Peyer's patch (tissue), 4 donors: Measurements from ENCODE around the gene CD48. TPM values are rescaled to one million over a fixed set of nuclear protein-coding genes. Genes with fewer than 3 reads are reported as not detected.
A peak's percentile ranks its signal among the peaks of the same experiment; 100 is the strongest.

Experiments used
- DNase-seq, 3 donors: peaks; one replicate each; pipeline ENCODE4 v3.0.0-alpha.2; 2017 to 2019
- H3K27ac ChIP-seq, 4 donors: fragments of 200-600 bp; sonication (generic); one replicate each; pipeline ENCODE4 v1.5.1; 2016 to 2019
- H3K27me3 ChIP-seq, 2 donors: fragments of 200-600 bp; sonication (generic); one replicate each; pipeline ENCODE4 v1.5.1; 2019
- H3K36me3 ChIP-seq, 3 donors: fragments of 200-600 bp; sonication (generic); one replicate each; pipeline ENCODE4 v1.5.1; 2016 to 2019
- H3K4me1 ChIP-seq, 4 donors: fragments of 200-600 bp; sonication (generic); one replicate each; pipeline ENCODE4 v1.5.1; 2016 to 2019
- H3K4me3 ChIP-seq, 4 donors: fragments of 200-600 bp; sonication (generic); 1 replicate in 3 of 4; 2 replicates in 1 of 4; pipeline ENCODE4 v1.5.1; 2016 to 2019; ENCODE audit warnings: mild to moderate bottlenecking in 1 of 4
- H3K9me3 ChIP-seq, 4 donors: fragments of 200-600 bp; sonication (generic); one replicate each; pipeline ENCODE4 v1.5.1; 2016 to 2019; ENCODE audit warnings: mild to moderate bottlenecking in 1 of 4
- CTCF ChIP-seq, 6 experiments: fragments of 450-650 bp in 4 of 6; fragments of 200-600 bp in 2 of 6; sonication (generic) in 1 of 6; IDR thresholded peaks; one replicate each; pipeline ENCODE4 v1.5.1; 2017 to 2019; ENCODE audit warnings: antibody characterized with exemption in 6 of 6, mild to moderate bottlenecking in 3 of 6, moderate library complexity in 1 of 6
- POLR2A ChIP-seq, 2 donors: fragments of 450-650 bp; IDR thresholded peaks; one replicate each; pipeline ENCODE4 v1.5.1; 2017; ENCODE audit warnings: antibody characterized with exemption in 2 of 2, mild to moderate bottlenecking in 2 of 2, moderate library complexity in 2 of 2
- total RNA-seq, 4 donors: library from RNA; depleted of rRNA; stranded (reverse); fragments of >200 nt; gene quantifications; one replicate each; pipeline ENCODE4 v1.1.0, GENCODE V29; 2016

The CD48 gene
- total RNA-seq, 4 donors from 2014 or later = 1.4 to 84.2 (median 9.9) TPM

DNA sequence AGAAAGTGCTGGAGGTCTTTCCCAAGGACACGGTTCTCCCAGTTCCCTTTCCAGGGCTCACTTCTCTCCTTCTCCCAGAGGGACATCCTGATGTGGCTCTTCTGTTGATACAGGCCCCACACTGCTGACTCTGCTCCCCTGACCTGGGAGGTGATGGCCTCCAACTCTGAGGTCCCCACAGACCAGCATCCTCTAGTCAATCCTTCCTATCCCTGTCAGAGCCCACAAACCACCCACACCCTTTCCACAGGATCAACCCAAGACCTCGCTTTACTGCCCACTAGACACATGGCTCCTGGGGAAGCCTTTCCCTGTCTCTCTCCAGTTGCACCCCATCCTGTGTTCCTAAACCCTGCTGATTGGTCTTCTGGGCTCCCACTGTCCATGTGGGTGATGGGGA, 39.0 kb upstream of the CD48 start:
- no peak for DNase-seq

DNA sequence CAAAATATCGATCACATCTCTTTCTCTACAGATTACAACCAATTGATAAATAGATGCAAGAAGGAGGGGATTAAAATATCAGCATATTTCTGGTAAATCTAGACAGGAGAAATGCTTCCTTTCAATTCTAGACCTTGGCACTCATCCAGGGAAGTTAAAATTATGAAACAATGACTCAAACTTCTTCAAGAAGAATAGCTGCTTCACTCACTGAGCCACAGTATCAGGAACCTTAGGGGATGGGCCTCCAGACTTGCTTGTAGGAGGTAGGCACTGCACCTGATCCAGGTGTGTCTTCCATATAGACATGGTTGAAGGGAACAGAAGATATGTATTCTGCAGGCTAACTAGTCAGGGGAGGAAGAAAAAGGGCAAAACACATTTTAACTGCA, 37.3 kb upstream of the CD48 start:
- no peak overlapping the region for H3K4me3 ChIP-seq
- TF ChIP-seq CTCF (IDR thresholded peaks at IDR 0.05) (no peak), POLR2A (IDR thresholded peaks at IDR 0.05) (no peak)
- no peak for DNase-seq

More for the DNA sequence above, 39.0 kb upstream of the CD48 start:
- Histone ChIP-seq H3K4me1 (no peaks in the 10 kb centered on the region), H3K27ac (no peak overlapping the region), H3K4me3 (no peak overlapping the region), H3K9me3 (no peaks in the 10 kb centered on the region), H3K36me3 (no peaks in the 10 kb centered on the region), H3K27me3 (no peaks in the 10 kb centered on the region)
- TF ChIP-seq CTCF (IDR thresholded peaks at IDR 0.05) (no peak), POLR2A (IDR thresholded peaks at IDR 0.05) (no peak)

DNA sequence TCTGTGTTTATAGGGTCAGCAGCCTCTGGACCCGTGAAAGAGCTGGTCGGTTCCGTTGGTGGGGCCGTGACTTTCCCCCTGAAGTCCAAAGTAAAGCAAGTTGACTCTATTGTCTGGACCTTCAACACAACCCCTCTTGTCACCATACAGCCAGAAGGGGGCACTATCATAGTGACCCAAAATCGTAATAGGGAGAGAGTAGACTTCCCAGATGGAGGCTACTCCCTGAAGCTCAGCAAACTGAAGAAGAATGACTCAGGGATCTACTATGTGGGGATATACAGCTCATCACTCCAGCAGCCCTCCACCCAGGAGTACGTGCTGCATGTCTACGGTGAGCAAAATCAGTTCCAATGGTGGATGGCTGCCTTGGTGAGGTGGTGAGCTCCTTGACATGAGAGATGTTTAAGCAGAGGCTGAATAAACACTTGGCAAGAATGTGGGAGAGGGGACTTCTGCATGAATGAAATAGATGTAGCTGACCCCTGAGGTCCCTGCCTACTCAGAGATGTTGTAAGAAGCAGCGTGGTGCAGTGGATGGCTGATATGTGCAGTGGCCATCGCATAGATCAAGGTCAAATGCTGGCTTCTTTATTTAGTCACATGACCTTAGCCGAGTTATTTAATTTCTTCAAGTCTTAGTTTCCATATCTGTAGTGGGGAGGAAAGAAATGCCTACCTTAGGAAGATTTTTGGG, 36.7 kb upstream of the CD48 start:
- Histone ChIP-seq H3K4me3 (no peak overlapping the region), H3K9me3 (no peaks in the 10 kb centered on the region), H3K36me3 (no peaks in the 10 kb centered on the region), H3K4me1 (peaks cover 0 to 4% (median 0%) of the 10 kb centered on the region in 4 donors), H3K27ac (no peak overlapping the region), H3K27me3 (no peaks in the 10 kb centered on the region)
- TF ChIP-seq CTCF (IDR thresholded peaks at IDR 0.05) (peak in 1 of 6 experiments; percentile 9), POLR2A (IDR thresholded peaks at IDR 0.05) (no peak)
- DNase-seq = no peak

More for the DNA sequence above, 37.3 kb upstream of the CD48 start:
- no peaks in the 10 kb centered on the region for H3K9me3 ChIP-seq
- H3K36me3 ChIP-seq = no peaks in the 10 kb centered on the region
- no peaks in the 10 kb centered on the region for H3K27me3 ChIP-seq
- no peak overlapping the region for H3K27ac ChIP-seq
- H3K4me1 ChIP-seq = peaks cover 0 to 4% (median 0%) of the 10 kb centered on the region in 4 donors

DNA sequence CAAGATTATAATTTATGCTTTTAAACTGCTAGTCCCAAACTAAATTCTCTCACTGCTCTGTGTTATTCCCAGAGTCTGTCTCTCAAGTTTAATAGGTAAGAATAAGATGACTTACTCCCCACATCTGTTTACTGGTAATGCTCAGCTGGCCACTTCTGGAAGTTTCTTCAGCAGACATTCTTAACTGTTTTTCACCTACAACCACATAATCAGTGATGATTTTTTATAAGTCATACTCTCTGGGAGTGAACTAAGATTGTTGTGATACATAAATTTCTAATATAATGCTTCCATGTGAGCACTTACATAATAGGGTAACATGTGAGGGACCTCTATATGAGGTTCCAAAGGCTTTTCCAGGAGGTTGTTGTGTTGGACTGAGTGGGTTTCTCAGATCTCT, 36.1 kb upstream of the CD48 start:
- TF ChIP-seq CTCF (IDR thresholded peaks at IDR 0.05) (no peak), POLR2A (IDR thresholded peaks at IDR 0.05) (no peak)
- Histone ChIP-seq H3K4me3 (no peak overlapping the region), H3K9me3 (no peaks in the 10 kb centered on the region), H3K27me3 (no peaks in the 10 kb centered on the region), H3K4me1 (peaks cover 0 to 4% (median 0%) of the 10 kb centered on the region in 4 donors), H3K27ac (no peak overlapping the region), H3K36me3 (no peaks in the 10 kb centered on the region)
- DNase-seq = no peak

- TF ChIP-seq CTCF (IDR thresholded peaks at IDR 0.05) = no peak
- TF ChIP-seq POLR2A (IDR thresholded peaks at IDR 0.05) = no peak
- H3K27me3 ChIP-seq = no peaks in the 10 kb centered on the region
- H3K4me1 ChIP-seq = peaks cover 0 to 4% (median 0%) of the 10 kb centered on the region in 4 donors
- H3K9me3 ChIP-seq = no peaks in the 10 kb centered on the region
- H3K36me3 ChIP-seq = no peaks in the 10 kb centered on the region
- no peak for DNase-seq
- H3K27ac ChIP-seq = no peak overlapping the region
- H3K4me3 ChIP-seq = no peak overlapping the region
Measured at GRCh38 chr1:160746836-160747500, 35.3 kb upstream of the CD48 start.
